ENCODE data around the gene IFT25.

The IFT25 gene

DNA sequence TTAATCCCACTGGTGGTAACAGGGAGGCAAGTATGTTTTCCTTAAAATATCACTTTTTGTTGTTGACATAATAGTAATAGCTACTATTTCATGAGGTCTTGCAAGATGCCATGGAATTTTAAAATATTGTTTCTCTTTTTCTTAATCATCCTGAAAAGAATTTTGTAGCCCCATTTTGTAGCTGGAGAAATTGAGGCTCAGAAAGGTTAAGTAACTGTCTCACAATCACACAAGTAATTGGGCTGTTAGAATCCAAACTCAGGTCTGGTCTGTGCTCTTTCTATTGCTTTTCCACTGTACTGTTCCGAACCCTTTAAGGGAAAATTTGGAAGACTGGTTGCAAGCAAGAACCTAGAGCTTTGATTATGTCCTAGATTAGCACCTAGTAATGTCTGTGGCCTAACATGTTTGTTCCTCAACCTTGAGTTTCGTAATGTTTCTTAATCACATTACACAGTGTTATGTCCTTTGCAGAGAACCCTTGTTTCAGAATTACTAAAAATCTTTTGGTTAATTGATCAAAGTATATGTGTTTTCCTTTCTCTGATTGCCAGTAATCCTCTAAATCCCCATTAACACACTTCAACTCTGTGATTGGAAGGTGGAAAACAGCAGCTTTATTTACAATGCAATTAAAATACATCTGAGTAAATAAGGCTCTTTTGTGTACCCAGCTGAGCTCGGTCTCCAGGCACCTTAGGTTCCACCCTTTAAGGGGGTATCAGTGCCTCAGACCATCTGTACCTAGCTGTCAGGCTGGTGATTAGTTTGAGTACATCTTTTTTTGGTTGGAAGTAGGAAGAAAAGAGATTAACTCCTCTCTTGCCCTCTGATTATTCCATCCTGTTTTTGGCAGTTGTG lies 11.0 kb upstream of the IFT25 start:
- no peak for DNase-seq

DNA sequence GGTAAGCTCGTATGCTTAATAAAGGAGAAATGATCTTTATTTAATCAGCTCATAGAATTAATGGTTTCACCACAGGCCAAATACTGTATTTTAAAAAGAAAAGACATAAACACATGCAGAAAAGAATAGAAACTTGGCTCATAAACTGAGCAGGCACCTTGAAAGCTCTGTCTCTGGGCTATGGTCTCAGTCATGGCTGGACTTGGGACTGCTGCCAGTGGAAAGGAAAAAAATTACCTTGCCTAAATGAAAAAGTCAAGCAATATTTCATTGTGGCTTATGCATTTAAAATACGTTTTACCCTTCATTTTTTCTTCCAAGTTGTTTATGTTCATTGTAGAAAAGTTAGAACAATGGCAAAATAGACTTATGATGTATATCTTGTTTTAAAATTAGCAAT lies 8.6 kb upstream of the IFT25 start:
- DNase-seq: no peak

DNA sequence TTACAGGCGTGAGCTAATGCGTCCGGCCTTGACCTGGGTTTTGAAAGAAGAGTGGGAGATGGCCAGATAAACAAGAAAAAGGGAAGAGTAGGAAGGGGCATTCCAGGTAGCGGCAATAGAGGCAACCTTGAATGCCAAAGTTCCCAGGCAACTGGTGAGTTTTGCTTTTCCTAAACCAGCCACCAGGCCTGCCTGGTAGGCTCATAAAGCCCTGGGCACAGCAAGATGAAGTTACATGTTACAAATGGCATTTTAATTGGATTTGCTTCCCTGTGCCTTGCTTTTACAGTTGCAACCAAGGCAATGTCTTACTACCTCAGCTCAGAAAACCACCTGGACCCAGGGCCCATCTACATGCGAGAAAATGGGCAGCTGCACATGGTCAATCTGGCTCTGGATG lies 6.2 kb upstream of the IFT25 start:
- DNase-seq: no peak

DNA sequence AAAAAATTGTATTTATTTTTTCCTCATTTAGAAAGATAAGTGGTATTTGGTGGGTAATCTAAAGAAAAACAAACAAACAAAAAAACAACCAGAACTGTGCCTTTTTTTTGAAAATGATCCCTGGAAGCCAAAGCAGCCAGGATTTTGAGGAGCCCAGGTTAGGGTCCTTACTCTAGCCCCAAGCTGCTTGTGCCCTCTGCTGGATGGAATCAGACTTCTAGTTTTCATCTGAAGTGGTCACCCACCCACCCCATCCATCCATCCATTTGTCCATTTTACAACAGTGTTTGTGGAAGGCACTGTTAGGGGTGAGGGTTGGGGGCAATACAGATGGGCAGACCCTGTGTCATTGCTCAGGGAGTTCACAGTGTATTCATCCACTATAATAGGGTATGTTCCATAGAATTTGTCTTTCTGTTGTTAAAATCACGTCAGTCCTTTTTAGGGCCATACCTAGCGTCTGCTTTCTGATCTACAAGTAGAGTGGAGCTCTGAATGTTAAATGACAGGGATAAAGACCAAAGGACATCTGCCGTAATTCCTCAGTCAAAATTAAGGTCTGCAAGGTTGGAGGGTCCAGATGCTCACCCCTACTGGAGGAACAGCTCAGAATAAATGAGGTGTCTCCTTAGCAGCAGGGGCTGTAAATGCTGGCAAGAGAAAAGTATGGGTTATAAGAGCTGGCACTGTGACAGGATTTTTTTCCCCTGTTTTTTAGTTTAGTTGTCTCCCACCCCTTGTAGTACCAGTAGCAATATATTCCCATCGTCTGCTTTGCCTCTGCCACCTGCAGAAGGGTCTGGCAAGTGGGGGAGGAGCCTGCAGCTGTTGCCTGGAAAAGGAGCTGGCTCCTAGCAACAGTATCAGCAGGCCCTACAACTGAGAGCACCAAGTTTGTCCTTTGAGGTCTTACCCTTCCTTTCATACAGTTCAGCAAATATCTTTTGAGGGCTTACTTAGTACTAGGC lies 3.8 kb upstream of the IFT25 start:
- peak; percentile 59 to 69 (median 65) for DNase-seq

DNA sequence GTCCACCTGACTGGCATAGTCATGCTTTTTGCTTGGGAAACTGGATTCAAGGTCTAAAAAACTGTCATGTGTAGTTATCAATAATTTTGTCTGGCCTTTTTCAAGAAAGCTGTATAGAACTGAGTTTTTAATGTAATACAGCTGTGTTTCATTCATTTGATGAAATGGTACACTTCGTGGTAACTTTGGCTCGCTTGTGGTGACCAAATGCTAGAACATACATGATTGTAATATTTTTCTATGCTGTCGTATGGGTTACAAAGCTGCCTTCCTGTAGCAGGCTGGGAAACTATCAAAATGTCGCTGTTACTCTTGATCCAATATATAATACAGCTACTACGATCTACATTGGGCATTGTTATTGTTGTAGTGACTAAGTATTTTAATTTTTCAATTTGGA lies 2.8 kb upstream of the IFT25 start:
- no peak for DNase-seq

DNA sequence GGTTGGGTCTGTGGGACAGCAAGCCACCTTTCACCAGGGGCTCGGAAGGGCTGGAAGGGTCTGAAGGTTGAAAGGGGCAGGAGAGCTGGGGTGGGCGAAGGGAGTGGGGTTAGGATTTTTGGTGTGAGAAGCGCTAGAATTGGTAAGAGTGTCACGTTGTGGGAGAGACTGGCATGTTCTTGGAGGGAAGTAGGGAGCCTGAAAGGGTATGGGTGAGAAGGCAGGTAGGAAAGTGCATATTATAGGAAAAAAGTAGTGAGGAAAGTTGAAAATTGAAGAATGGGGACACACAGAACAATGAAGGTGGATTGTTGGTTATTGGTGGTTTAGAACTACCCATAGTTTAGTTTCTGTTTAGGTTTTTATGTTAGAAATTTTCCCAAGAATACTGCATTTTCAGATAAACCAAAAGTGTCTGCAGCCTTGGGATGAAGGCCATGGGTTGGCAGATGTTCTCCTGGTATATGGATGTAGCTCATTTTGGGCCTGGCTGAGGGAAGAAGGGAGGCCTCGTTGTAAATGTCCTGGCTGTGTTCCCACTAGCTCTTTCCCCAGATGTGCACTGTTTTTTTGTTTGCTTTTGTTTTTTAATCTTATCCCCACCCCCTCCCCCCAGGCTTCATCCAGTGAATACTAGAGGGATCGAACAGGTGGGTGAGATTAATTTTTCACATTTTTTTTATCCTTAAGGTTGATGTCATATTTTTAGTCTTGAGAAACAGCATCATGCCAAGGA lies 1.8 kb upstream of the IFT25 start:
- DNase-seq: no peak

DNA sequence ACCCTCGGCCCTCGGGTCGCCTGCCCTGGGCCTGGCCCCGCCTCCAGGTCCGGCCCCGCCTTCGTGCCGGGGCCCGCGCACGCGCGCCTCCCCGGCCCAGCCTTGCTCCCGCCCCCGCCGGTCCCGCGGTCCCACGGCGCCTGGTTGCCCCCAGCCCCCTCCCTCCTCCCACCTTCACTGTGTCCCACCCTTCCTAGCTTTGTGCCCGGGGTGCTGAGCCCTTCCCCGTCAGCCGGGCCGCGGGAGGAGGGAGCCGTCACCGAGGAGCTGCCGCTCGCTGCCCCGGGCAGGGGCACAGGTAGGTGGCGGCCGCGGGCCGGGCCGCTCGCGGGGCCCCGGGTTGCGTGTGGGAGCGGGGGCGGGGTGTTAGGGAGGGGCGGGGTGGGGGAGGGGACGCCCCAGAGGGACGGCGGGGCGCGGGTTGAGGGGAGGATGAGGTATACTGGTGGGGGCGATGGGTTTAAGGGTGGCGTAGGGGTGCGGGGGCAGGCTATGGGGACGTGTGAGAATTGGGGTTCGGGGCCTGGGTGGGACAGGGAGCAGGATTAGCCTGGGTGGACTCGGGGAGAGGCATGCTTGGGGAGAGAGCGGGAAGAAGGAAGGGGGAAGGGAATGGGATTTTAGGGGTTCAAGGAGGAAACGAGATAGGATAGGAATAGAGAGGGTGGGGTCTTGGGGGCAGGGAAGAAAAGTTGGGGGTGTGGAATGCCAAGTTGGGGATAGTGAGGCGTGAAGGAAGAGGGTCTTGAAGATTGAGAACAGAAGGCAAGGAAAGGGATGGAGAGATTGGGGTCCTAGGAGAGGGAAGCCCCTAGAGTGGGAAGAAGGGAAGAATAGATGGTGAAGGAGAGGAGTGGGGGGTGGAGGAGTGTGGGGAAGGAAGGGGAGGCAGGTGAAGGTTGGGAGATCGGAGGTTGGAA lies 1.0 kb upstream of the IFT25 start, which contains the start of gene LRRC42:
LRRC42 (plus strand) TSS at position 99 of the 920 bp plus-strand sequence. CDS start 5,650 bp downstream, outside the sequence.
- peak; percentile 88 to 97 (median 94) for DNase-seq

DNA sequence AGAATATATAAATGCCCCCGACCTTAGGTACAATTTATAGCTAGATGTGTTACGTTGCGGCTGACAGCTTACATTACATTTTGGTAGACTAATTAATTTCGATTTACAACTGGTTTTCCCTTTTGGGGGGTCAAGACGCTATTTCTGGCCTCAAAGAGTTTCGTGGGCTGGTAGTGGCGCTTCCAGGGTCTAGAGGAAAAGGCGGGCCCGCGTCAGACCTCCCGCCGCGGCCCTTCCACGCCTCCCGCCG lies 391 bp downstream of the IFT25 start:
- no peak for DNase-seq

DNA sequence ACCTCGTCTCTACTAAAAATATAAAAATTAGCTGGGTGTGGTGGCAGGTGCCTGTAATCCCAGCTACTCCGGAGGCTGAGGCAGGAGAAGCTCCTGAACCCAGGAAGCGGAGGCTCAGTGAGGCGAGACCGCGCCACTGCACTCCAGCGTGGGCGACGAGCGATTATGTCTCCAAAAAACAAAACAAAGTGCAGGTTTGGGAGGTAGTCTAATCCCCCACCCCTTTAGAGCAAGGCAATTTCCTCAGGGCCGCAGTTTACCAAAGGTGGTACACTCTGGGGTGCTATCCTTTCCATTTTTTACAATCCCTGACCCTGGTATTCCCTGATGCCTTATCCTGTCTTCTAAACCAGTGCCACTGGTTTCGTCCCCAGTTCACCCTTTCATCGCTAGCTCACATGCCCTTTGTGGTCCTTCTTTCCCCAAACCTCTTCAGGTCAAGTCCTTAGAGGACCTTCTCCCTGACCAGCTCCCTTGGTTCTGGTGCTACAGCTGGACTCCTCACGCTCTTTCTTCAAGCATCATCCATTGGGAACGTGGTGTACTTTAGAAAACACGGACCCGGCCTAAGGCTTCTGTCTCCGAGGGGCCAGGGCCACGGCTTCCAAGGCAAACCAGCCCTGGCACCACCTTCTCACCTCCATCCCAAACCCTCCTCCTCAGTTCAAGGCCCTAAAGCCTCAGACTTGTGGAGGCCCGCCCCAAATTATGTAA lies 873 bp downstream of the IFT25 start:
- no peak for DNase-seq

DNA sequence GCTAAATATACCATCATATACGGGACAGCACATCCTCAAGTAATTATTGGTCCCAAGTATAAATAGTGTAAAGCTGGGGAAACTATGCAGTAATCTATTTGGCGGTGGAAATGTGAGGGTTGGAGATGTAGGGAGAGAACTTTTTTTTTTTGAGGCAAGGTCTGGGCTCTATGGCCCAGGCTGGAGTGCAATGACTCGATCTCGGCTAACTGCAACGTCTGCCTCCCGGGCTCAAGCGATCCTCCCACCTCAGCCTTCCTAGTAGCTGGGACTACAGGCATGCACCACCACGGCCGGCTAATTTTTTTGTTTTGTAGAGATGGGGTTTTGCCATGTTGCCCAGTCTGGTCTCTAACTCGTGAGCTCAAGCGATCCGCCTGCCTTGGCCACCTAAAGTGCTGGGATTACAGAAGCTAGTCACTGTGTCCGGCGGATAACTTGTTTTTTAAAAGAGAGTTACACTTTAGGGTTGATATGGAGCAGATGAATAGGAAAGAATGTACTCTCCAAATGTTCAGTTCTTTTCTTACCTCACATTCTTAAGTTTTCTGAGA lies 1.9 kb downstream of the IFT25 start:
- DNase-seq: no peak

DNA sequence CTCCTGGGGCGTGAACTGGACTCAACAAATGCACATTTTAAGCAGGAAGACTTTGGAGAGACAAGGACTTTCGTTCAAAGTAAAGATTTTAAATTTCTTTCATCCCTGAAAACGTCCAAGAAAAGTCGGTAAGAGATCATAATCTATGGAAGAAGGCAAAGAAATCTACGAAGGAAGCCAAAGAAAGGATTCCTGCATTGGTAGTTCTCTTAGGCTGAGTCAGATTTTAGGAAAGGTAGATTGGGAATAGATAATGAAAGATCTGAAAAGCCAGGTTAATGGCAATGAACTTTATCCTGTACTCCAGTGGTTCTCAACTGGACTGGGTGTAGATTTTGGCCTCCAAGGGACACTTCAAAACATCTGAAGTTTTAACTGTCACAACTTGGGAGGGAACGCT lies 2.4 kb downstream of the IFT25 start:
- DNase-seq: no peak

DNA sequence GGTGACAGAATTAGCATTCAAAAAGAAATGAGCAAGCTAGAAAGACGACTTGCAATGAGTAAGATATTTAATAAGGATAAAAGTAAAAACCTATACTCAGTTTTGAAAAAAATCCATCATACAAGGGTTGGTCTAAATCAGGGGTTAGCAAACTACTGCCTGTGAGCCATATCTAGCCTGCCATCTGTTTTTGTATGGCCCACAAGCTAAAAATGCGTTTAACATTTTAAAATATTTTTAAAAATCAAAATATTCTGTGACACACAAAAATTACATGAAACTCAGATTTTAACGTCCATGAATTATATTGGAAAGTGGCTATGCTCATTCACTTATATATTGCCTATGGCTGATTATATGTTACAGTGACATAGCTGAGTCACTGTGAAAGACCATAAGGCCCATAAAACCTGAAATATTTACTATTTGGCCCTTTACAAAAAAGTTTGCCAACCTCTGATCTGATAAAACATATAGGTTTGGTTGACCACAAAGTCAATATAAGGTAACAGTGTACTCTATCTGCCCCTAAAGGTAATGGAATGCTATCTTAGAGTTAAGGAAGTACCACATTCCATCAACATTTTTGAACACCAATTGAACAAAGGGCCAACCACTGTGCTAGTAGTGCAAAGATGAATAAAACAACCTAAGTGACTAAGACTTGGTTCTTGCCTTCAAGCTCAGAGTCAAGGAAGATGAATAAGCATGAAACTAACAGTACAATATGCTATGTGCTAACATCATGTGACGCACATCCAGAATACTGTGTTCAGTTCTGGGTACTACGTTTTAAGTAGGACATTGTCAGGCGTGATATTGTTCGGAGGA lies 3.2 kb downstream of the IFT25 start:
- DNase-seq: peak in 2 of 3 donors; percentile 23 to 24

DNA sequence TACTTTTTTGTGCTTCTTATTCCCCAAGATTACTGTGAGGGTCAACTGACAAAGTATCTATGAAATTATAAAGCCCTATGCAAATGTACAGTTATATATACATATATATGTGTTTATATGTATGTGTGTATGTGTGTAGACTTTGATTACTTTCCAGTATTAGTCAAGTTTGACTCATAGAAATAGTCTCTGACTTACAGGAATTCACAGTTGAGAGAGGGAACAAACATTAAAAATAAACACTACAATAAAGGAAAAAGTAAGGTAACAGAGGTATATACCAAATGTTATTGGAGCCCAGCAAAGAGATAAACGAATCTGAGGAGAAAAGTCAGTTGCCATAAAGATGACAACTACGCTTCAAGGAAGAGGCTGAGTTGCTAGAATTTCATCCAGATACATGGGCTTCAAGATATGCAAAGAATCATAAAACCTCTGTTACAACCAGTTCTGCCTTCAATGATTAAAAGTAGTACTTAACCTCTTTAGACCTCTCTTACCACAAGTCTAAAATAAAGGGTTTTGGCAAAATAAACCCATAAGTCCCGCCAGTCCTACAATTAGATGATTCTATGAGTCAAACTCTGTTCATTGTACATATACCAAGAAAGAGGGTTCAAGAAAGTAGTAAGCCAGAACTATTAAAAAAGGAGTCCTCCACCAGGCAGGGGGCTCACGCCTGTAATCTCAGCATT lies 7.2 kb downstream of the IFT25 start:
- DNase-seq: no peak

DNA sequence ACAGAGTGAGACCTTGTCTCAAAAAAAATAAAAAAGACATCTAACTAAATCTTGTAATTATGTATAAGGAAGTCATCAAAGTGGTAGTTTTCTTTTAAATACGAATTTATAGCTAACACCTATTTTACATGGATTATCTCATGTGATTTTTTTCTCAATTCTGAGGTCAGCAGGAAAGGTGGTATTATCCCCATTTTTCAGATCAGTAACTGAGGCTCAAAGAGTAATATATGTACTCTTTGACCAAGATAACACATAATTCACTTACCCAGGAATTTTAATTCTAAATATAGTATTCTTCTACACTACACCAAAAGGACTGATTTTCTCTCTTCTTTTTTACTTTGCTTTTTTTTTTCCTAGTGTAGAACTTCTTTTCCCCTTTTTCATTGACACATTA lies 9.1 kb downstream of the IFT25 start:
- DNase-seq: no peak

DNA sequence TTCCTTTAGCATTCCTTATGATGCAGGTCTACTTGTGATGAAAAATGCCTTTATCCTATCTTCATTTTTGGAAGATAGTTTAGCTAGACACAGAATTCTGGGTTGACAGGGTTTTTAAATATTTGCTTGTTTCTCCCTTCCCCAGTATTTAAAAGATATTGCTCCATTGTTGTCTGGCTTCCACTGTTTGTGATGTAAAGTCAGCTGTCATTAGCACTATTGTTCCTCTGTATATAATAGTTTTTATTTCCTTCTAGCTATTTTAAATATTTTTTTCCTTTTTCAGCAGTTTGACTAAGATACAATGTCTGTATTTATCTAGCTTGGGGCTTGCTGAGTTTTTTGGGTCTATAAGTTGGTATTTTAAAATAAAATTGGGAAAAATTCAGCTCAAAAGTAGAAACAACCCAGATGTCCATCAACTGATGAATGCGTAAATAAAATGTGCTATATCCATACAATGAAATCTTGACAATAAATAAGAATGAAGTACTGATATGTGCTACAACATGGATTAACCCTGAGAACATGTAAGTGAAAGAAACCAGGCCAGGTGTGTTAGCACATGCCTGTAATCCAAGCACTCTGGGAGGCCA lies 11.2 kb downstream of the IFT25 start:
- no peak for DNase-seq

DNA sequence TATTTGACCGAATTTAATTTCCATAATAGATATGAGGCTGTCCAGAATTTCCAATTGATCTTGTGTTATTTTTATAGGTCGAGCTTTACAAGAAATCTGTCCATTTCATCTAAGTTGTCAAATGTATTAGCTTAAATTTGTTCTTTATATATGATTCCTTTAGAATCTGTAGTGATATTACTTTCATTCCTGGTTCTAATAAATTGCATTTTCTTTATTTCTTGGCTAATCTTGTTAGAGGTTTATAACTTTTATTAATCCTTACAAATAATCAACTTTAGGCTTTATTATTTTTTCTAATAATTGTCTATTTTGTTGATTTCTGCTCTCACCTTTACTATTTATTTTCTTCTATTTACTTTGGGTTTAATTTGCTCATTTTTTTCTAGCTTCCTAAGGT lies 14.0 kb downstream of the IFT25 start:
- DNase-seq: no peak

DNA sequence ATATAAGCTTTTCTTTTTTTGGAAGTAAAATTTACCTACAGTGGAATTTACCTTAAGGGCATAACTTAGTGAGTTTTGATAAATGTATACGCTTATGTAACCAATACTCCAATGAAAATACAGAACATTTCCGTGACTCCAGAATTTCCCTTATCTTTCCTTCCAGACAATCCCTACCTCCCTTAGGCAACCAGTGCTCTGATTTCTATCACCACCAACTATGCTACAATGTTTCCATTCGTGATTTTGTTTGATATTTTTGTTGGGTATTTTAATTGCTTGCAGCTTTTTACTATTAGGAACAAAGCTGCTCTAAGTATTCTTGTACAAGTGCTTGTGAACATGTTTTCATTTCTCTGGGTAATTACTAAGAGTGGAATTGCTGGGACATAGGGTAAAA lies 14.6 kb downstream of the IFT25 start:
- no peak for DNase-seq

DNA sequence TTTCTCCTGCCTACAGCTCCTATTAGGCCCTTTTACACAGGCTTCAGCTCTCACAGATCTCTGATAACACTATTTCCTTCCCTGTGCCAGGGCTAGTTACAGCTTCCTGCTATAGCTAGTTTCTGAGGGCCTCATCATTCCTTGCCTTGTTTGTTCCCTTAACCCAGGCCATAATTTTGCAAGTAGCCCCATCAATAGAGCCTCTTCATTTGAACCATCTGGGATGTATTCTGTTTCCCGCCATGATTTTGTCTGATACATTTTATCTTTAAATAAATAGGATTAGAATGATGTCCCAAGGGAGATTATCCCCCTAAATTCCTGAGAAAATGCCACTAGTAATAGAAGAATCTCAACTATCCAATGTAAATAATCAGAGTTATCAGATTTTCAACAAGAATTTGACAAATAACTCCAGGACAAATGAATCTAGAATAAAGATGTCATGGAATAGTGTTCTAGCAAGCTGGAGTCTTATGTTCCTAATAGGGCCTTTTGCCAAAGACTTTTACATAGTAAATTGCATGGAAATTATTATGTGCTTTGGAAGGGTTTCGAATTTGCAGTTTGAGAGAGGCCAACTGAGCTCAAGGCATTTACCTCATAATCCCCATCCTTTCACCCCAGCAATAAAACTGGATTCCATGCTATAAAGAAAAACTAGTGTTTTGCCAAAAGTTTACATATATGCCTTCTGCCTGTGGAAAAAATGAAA lies 16.1 kb downstream of the IFT25 start:
- no peak for DNase-seq

Measured in suppressor macrophage treated with lipopolysaccharide for 1 hour (primary cell).